ENCODE results near the gene CLEC3A. TPM values are rescaled to one million over a fixed set of nuclear protein-coding genes. Genes with fewer than 3 reads are reported as not detected.
"Not testable (repeated sequence)": the region's sequence is repeated elsewhere in the genome, so short reads cannot be mapped to it uniquely, and the experiment has no call there.

CLEC3A gene
- total RNA-seq, 1 experiment from 2014 or later: not detected

DNA sequence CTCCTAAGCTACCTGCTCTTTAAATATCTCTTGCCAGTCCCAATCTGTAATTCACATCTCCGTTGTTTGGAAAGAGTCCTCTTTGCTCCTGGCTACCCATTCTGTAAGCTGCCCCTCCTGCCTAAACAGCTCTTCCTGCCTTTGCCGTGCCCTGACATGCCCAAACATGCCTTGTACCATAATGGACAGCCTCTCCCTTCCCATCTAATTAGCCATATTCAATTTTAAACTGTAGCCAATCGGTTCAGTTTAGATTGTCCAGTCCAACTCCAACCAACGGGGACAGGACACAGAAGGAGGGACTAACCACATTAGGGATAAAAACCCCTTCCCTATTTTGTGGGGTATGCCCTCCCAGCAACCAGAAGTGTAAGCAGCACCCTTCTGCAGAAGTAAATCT is 30.6 kb upstream of the CLEC3A start:
- TF ChIP-seq ZNF274 (IDR thresholded peaks at IDR 0.05; ENCODE audit: low read depth, low read length) (no peak), EZH2phosphoT487 (IDR thresholded peaks at IDR 0.05; ENCODE audit: borderline replicate concordance) (no peak), ZFX (IDR thresholded peaks at IDR 0.05) (no peak), TCF7L2 (IDR thresholded peaks at IDR 0.05; ENCODE audit: borderline replicate concordance, extremely low read depth, insufficient read depth, insufficient read length) (no peak), SRF (IDR thresholded peaks at IDR 0.05; ENCODE audit: low read depth) (no peak), SP1 (IDR thresholded peaks at IDR 0.05; ENCODE audit: low read depth) (no peak), CEBPB (IDR thresholded peaks at IDR 0.05; ENCODE audit: low read depth) (no peak), ELF1 (IDR thresholded peaks at IDR 0.05; ENCODE audit: borderline replicate concordance, low read depth) (no peak), POLR2A (IDR thresholded peaks at IDR 0.05; ENCODE audit: borderline replicate concordance, extremely low read depth, insufficient read depth, insufficient read length) (no peak), POLR2AphosphoS5 (IDR thresholded peaks at IDR 0.05; ENCODE audit: low read depth, low read length) (no peak), FOSL1 (IDR thresholded peaks at IDR 0.05; ENCODE audit: low read depth) (no peak), JUND (IDR thresholded peaks at IDR 0.05) (no peak), MAX (IDR thresholded peaks at IDR 0.05) (no peak), CBX3 (IDR thresholded peaks at IDR 0.05; ENCODE audit: low read depth) (no peak)
- TF ChIP-seq, protein P1, sequence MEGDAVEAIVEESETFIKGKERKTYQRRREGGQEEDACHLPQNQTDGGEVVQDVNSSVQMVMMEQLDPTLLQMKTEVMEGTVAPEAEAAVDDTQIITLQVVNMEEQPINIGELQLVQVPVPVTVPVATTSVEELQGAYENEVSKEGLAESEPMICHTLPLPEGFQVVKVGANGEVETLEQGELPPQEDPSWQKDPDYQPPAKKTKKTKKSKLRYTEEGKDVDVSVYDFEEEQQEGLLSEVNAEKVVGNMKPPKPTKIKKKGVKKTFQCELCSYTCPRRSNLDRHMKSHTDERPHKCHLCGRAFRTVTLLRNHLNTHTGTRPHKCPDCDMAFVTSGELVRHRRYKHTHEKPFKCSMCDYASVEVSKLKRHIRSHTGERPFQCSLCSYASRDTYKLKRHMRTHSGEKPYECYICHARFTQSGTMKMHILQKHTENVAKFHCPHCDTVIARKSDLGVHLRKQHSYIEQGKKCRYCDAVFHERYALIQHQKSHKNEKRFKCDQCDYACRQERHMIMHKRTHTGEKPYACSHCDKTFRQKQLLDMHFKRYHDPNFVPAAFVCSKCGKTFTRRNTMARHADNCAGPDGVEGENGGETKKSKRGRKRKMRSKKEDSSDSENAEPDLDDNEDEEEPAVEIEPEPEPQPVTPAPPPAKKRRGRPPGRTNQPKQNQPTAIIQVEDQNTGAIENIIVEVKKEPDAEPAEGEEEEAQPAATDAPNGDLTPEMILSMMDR (IDR thresholded peaks at IDR 0.05 in 2 of 3, conservative IDR thresholded peaks at IDR 0.05 in 1 of 3; ENCODE audit: borderline replicate concordance in 1 of 3, insufficient read depth in 1 of 3, low read depth in 2 of 3, low read length in 2 of 3): no peak
- TF ChIP-seq, protein P2, sequence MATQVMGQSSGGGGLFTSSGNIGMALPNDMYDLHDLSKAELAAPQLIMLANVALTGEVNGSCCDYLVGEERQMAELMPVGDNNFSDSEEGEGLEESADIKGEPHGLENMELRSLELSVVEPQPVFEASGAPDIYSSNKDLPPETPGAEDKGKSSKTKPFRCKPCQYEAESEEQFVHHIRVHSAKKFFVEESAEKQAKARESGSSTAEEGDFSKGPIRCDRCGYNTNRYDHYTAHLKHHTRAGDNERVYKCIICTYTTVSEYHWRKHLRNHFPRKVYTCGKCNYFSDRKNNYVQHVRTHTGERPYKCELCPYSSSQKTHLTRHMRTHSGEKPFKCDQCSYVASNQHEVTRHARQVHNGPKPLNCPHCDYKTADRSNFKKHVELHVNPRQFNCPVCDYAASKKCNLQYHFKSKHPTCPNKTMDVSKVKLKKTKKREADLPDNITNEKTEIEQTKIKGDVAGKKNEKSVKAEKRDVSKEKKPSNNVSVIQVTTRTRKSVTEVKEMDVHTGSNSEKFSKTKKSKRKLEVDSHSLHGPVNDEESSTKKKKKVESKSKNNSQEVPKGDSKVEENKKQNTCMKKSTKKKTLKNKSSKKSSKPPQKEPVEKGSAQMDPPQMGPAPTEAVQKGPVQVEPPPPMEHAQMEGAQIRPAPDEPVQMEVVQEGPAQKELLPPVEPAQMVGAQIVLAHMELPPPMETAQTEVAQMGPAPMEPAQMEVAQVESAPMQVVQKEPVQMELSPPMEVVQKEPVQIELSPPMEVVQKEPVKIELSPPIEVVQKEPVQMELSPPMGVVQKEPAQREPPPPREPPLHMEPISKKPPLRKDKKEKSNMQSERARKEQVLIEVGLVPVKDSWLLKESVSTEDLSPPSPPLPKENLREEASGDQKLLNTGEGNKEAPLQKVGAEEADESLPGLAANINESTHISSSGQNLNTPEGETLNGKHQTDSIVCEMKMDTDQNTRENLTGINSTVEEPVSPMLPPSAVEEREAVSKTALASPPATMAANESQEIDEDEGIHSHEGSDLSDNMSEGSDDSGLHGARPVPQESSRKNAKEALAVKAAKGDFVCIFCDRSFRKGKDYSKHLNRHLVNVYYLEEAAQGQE (IDR thresholded peaks at IDR 0.05; ENCODE audit: low read depth): no peak
- ATAC-seq: no peak
- intact Hi-C loops (cut with micrococcal nuclease): no loop called here
- no peak overlapping the region for H3K4me2 ChIP-seq (ENCODE audit: low read length)
- H3K9ac ChIP-seq (ENCODE audit: low read length): no peak overlapping the region
- RAD21 ChIA-PET (ENCODE audit: low non-redundant PET in 1 of 2, low total read pairs in 2 of 2, uncharacterized antibody in 2 of 2, unreplicated experiment in 2 of 2): no interaction called here
- CTCF ChIA-PET: interaction anchor here (1.2 to 1.5 kb wide), 2 partner anchors 11 to 317 kb away, joined by 3 to 9 read pairs; no protein-coding TSS in a partner anchor
- no peak for DNase-seq (ENCODE audit: low read depth, low spot score)
- no TSS peak for BruUV-seq (replicated peaks)
- no peaks in the 10 kb centered on the region for H3K79me2 ChIP-seq (ENCODE audit: insufficient read depth, low read length)
- H4K20me1 ChIP-seq (ENCODE audit: insufficient read depth): no peaks in the 10 kb centered on the region
- no peaks in the 10 kb centered on the region for H3K9me2 ChIP-seq (ENCODE audit: insufficient read depth)
- H3K4me3 ChIP-seq (replicated peaks in 1 of 2; ENCODE audit: low read depth in 1 of 2, low read length in 2 of 2): no peak overlapping the region
- H3K4me1 ChIP-seq (ENCODE audit: control insufficient read depth in 1 of 2, insufficient read depth in 2 of 2, low read length in 2 of 2): peaks cover 0 to 7% of the 10 kb centered on the region in 2 experiments; a peak in 2 of 4 replicates
- H3K36me3 ChIP-seq (ENCODE audit: control insufficient read depth in 1 of 2, insufficient read depth in 2 of 2, low read length in 2 of 2): no peaks in the 10 kb centered on the region
- H3K27ac ChIP-seq (ENCODE audit: low read depth, low read length): no peak overlapping the region
- POLR2A ChIA-PET: no interaction called here
- peaks cover 4% of the 10 kb centered on the region; the same call in 1 of the 2 replicates for H3K27me3 ChIP-seq (ENCODE audit: insufficient read depth, low read length)
- H2AFZ ChIP-seq (ENCODE audit: low read depth, low read length, poor library complexity, severe bottlenecking): no peak overlapping the region
- peaks cover 0 to 5% of the 10 kb centered on the region in 2 experiments; a peak in 1 of 4 replicates for H3K9me3 ChIP-seq (ENCODE audit: control insufficient read depth in 1 of 2, insufficient read depth in 1 of 2, low read depth in 1 of 2, low read length in 2 of 2)

DNA sequence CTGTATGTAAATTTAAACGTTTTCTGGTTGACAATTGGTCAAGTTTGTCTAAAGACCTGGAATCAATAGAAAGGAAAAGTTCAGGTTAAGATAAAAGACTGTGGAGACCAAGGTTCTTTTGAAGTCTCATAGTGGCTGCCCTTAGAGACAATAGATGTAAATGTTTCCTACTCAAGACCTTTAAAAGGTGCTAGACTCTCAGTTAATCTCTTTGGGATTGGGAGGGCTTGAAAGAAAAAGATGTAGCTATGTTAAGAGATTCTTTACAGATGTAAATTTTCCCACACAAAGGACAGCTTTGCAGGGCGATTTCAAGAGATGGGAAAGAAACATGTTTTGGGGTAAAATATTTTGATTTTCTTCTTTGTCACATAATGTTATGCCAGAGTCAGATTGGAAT is 30.0 kb upstream of the CLEC3A start:
- DNase-seq (ENCODE audit: low read depth, low spot score); H3K27ac ChIP-seq (ENCODE audit: low read depth, low read length); H2AFZ ChIP-seq (ENCODE audit: low read depth, low read length, poor library complexity, severe bottlenecking); H3K9me3 ChIP-seq (ENCODE audit: control insufficient read depth in 1 of 2, insufficient read depth in 1 of 2, low read depth in 1 of 2, low read length in 2 of 2); intact Hi-C loops (cut with micrococcal nuclease); BruUV-seq (replicated peaks); H3K79me2 ChIP-seq (ENCODE audit: insufficient read depth, low read length); H3K4me1 ChIP-seq (ENCODE audit: control insufficient read depth in 1 of 2, insufficient read depth in 2 of 2, low read length in 2 of 2); H3K4me2 ChIP-seq (ENCODE audit: low read length); H3K9me2 ChIP-seq (ENCODE audit: insufficient read depth); H3K36me3 ChIP-seq (ENCODE audit: control insufficient read depth in 1 of 2, insufficient read depth in 2 of 2, low read length in 2 of 2); H3K27me3 ChIP-seq (ENCODE audit: insufficient read depth, low read length); POLR2A ChIA-PET; H3K4me3 ChIP-seq (replicated peaks in 1 of 2; ENCODE audit: low read depth in 1 of 2, low read length in 2 of 2); H4K20me1 ChIP-seq (ENCODE audit: insufficient read depth); H3K9ac ChIP-seq (ENCODE audit: low read length); ATAC-seq; RAD21 ChIA-PET (ENCODE audit: low non-redundant PET in 1 of 2, low total read pairs in 2 of 2, uncharacterized antibody in 2 of 2, unreplicated experiment in 2 of 2): not testable (repeated sequence)
- CTCF ChIA-PET: interaction anchor here (1.5 to 2.7 kb wide), 2 partner anchors 11 to 318 kb away, joined by 3 to 12 read pairs; no protein-coding TSS in a partner anchor
